ENCODE results near the gene MYOM3. TPM values are rescaled to one million over a fixed set of nuclear protein-coding genes. Genes with fewer than 3 reads are reported as not detected.

The MYOM3 gene
- total RNA-seq, 4 donors from 2014 or later = 1.5 to 1.9 (median 1.7) TPM

DNA sequence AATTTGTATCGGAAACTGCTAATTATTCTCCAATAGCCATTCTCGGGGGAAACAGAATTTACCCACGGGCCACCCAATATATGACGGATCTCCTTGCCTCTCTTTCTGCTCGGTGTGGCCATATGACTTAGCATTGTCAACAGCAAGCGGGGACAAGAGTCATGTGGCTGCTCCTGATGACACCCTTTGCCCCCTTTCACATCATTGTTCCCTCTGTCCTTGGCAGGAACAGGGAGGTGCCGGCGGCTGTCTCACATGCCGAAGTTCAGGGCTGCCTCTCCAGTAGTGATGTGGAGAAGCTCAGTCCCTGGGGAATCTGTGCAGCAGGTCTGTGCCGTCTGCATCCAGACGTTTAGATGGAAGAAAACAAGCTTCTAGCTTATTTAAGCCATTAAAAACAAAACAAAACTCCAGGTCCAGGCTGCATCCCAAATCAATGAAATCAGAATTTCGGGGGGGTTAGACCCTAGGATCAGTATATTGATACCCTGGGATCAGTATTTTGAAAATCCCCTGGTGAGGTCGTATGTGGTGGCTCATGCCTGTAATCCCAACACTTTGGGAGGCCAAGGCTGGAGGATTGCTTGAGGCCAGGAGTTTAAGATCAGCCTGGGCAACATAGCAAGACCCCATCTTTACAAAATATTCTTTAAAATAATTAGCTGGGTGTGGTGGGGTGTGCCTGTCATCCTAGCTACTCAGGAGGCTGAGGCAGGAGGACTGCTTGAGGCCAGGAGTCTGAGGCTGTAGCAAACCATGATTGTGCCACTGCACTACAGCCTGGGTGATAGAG lies 10.8 kb downstream of the MYOM3 start:
- no peak overlapping the region for H3K4me3 ChIP-seq (ENCODE audit: low read depth, poor library complexity, severe bottlenecking)
- 83 to 84% methylated on average over 13 of the region's 13 CpGs for WGBS, 2 donors
- DNase-seq (ENCODE audit: low spot score in 2 of 2) = no peak
- no peak for TF ChIP-seq POLR2A (IDR thresholded peaks at IDR 0.05)
- intact Hi-C loops (cut with DNase I; ENCODE audit: low total_unique reads) = no loop called here

GRCh38 chr1:24098943-24099638 lies 12.8 kb downstream of the MYOM3 start:
- intact Hi-C loops (cut with DNase I; ENCODE audit: low total_unique reads) = no loop called here
- no peak overlapping the region for H3K4me3 ChIP-seq (ENCODE audit: low read depth, poor library complexity, severe bottlenecking)
- 72% methylated on average over 12 of the region's 12 CpGs for WGBS, 2 donors
- DNase-seq (ENCODE audit: low spot score in 2 of 2) = no peak
- no peak for TF ChIP-seq POLR2A (IDR thresholded peaks at IDR 0.05)
- TF ChIP-seq, protein P1, sequence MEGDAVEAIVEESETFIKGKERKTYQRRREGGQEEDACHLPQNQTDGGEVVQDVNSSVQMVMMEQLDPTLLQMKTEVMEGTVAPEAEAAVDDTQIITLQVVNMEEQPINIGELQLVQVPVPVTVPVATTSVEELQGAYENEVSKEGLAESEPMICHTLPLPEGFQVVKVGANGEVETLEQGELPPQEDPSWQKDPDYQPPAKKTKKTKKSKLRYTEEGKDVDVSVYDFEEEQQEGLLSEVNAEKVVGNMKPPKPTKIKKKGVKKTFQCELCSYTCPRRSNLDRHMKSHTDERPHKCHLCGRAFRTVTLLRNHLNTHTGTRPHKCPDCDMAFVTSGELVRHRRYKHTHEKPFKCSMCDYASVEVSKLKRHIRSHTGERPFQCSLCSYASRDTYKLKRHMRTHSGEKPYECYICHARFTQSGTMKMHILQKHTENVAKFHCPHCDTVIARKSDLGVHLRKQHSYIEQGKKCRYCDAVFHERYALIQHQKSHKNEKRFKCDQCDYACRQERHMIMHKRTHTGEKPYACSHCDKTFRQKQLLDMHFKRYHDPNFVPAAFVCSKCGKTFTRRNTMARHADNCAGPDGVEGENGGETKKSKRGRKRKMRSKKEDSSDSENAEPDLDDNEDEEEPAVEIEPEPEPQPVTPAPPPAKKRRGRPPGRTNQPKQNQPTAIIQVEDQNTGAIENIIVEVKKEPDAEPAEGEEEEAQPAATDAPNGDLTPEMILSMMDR (IDR thresholded peaks at IDR 0.05) = no peak

GRCh38 chr1:24098102-24098501 lies 13.8 kb downstream of the MYOM3 start:
- H3K4me3 ChIP-seq (ENCODE audit: low read depth, poor library complexity, severe bottlenecking) = no peak overlapping the region
- no peak for TF ChIP-seq POLR2A (IDR thresholded peaks at IDR 0.05)
- TF ChIP-seq, protein P1 (IDR thresholded peaks at IDR 0.05) = no peak

DNA sequence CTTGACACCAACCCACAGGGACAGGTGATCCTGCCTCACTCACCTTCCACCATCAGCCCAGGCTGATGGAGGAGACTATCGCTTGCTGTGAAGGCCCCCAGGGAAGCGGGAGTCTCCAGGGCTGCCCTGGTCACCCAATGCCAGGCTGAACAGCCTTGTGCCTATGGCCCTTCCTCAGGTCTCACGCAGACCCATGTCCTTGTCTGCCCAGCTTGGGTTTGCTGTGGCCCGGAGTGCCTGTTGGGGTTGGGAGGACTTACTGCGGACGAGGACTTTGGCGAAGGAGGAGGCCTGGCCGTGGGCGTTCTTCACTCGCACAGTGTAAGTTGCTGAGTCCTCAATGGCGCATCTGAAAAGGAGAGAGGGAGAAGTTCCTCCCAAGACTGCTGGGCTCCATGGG lies 14.3 kb downstream of the MYOM3 start:
- WGBS, 2 donors = 86 to 96% methylated on average over 10 to 11 of the region's 11 CpGs
- intact Hi-C loops (cut with DNase I; ENCODE audit: low total_unique reads) = no loop called here
- H3K4me3 ChIP-seq (ENCODE audit: low read depth, poor library complexity, severe bottlenecking) = no peak overlapping the region
- no peak for DNase-seq (ENCODE audit: low spot score in 2 of 2)
- TF ChIP-seq, protein P1 (IDR thresholded peaks at IDR 0.05) = no peak
- TF ChIP-seq POLR2A (IDR thresholded peaks at IDR 0.05) = no peak

More at GRCh38 chr1:24098102-24098501, 13.8 kb downstream of the MYOM3 start:
- WGBS, 2 donors = 92 to 94% methylated on average over 5 of the region's 5 CpGs
- intact Hi-C loops (cut with DNase I; ENCODE audit: low total_unique reads) = no loop called here
- no peak for DNase-seq (ENCODE audit: low spot score in 2 of 2)

GRCh38 chr1:24096739-24097103 lies 15.2 kb downstream of the MYOM3 start:
- TF ChIP-seq POLR2A (IDR thresholded peaks at IDR 0.05) = no peak
- TF ChIP-seq, protein P1 (IDR thresholded peaks at IDR 0.05) = no peak
- no peak overlapping the region for H3K4me3 ChIP-seq (ENCODE audit: low read depth, poor library complexity, severe bottlenecking)
- 86 to 87% methylated on average over 5 of the region's 5 CpGs for WGBS, 2 donors
- no peak for DNase-seq (ENCODE audit: low spot score in 2 of 2)
- intact Hi-C loops (cut with DNase I; ENCODE audit: low total_unique reads) = no loop called here

GRCh38 chr1:24096009-24096738 lies 15.8 kb downstream of the MYOM3 start:
- DNase-seq (ENCODE audit: low spot score in 2 of 2) = no peak
- 88 to 90% methylated on average over 8 of the region's 8 CpGs for WGBS, 2 donors
- intact Hi-C loops (cut with DNase I; ENCODE audit: low total_unique reads) = no loop called here
- no peak overlapping the region for H3K4me3 ChIP-seq (ENCODE audit: low read depth, poor library complexity, severe bottlenecking)
- no peak for TF ChIP-seq POLR2A (IDR thresholded peaks at IDR 0.05)
- TF ChIP-seq, protein P1 (IDR thresholded peaks at IDR 0.05) = no peak
